ENCODE results near the gene SOCS6.

- TF ChIP-seq REST (IDR thresholded peaks at IDR 0.05; ENCODE audit: low read depth) (no peak), EGR1 (IDR thresholded peaks at IDR 0.05; ENCODE audit: low read depth) (no peak), CTCF (IDR thresholded peaks at IDR 0.05 in 2 of 3, conservative IDR thresholded peaks at IDR 0.05 in 1 of 3; ENCODE audit: borderline replicate concordance in 1 of 3, insufficient read depth in 1 of 3, low read depth in 2 of 3, low read length in 2 of 3) (no peak), EZH2 (IDR thresholded peaks at IDR 0.05) (no peak), POLR2AphosphoS5 (IDR thresholded peaks at IDR 0.05; ENCODE audit: low read depth, low read length) (no peak), ZBTB33 (IDR thresholded peaks at IDR 0.05; ENCODE audit: extremely low read depth, insufficient replicate concordance, low read length) (no peak), POLR2A (IDR thresholded peaks at IDR 0.05; ENCODE audit: borderline replicate concordance, extremely low read depth, insufficient read depth, insufficient read length) (no peak), ZNF274 (IDR thresholded peaks at IDR 0.05; ENCODE audit: low read depth, low read length) (no peak), SRF (IDR thresholded peaks at IDR 0.05; ENCODE audit: low read depth) (no peak), JUND (IDR thresholded peaks at IDR 0.05) (no peak), MAX (IDR thresholded peaks at IDR 0.05) (no peak), EZH2phosphoT487 (IDR thresholded peaks at IDR 0.05; ENCODE audit: borderline replicate concordance) (no peak), RAD21 (IDR thresholded peaks at IDR 0.05; ENCODE audit: low read depth) (no peak), ZFX (IDR thresholded peaks at IDR 0.05) (no peak)
Observed at GRCh38 chr18:70296289-70296688, 7.4 kb downstream of the SOCS6 start.

All from HCT116 (cell line).